ENCODE measurements around the gene GP9.

DNA sequence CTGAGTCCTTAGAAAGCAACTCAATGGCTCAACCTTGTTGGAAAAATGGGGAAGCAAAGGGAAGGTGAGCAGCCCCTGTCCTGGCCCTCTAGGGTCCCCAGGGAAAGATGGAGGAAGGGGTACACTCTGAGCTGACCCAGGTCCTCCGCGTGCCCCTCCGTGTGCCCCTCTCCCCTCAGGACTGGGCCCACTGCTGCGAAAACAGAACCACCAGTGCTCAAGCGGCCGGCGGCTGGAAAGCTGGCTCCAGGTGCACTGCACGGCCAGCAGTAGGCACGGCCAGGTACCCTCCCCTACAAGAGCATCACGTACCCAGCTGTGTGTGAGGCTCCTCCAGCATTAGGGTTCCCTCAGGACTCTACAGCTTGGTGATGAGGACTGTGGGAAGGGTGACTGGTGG, 34.7 kb downstream of the GP9 start:
- no peak for TF ChIP-seq POLR2A (IDR thresholded peaks at IDR 0.05)
- TF ChIP-seq, protein P1, sequence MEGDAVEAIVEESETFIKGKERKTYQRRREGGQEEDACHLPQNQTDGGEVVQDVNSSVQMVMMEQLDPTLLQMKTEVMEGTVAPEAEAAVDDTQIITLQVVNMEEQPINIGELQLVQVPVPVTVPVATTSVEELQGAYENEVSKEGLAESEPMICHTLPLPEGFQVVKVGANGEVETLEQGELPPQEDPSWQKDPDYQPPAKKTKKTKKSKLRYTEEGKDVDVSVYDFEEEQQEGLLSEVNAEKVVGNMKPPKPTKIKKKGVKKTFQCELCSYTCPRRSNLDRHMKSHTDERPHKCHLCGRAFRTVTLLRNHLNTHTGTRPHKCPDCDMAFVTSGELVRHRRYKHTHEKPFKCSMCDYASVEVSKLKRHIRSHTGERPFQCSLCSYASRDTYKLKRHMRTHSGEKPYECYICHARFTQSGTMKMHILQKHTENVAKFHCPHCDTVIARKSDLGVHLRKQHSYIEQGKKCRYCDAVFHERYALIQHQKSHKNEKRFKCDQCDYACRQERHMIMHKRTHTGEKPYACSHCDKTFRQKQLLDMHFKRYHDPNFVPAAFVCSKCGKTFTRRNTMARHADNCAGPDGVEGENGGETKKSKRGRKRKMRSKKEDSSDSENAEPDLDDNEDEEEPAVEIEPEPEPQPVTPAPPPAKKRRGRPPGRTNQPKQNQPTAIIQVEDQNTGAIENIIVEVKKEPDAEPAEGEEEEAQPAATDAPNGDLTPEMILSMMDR (IDR thresholded peaks at IDR 0.05) = no peak
